GM18498 (cell line): Measurements from ENCODE around the gene MSH3.
"Not testable (repeated sequence)": the region's sequence is repeated elsewhere in the genome, so short reads cannot be mapped to it uniquely, and the experiment has no call there.

Experiments
- ATAC-seq: cut with Tn5 transposase; IDR thresholded peaks from one replicate; pipeline ENCODE4 v1.9.1; 2021; ENCODE audit warnings: mild to moderate bottlenecking, moderate library complexity; ENCODE audit not compliant: unreplicated experiment

The MSH3 gene

DNA sequence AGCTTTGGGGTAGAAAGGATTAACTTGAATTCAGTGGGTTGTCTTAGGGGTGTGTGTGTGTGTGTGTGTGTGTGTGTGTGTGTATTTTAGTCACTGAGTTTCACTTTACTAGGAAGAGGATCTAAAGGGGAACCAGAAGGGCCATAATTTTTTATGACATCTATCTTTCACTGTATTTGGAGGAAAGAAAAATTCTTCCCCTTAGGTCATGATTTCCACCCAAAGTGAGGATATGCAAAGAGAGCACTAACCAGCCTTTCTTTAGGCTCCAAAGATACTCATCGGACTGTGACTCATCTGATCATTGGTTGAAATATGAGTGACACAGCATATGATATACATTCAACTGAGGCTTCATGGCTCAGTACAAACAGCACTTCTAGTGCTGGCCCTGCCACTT, 230.5 kb downstream of the MSH3 start:
- ATAC-seq: no peak

DNA sequence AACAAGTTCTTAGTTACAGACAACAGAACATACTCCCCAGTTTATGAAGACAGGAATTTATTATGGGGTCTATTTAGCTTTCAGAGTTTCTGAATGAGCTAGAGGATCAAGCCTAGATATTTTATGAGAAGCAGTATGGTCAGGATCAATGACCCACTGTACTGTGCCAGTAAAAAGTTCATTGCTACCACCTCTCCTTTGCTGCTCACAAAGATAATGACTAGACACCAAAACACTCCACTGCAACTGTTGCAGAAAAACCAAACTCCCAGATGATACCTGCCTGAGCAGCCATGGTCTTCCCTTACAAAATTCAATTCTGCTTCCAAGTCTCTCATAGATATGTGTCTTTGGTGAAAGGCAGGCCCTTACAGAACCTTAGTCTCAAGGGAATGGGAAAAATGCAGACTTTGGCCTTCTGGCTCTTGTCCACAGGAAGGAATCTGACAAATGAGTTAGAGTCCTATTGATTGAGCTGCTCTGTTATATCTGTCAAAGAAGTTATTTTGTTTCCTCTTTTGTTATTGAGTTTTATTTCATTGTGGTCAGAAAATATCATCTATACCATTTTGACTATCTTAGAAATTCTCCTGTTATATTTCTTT, 231.0 kb downstream of the MSH3 start:
- no peak for ATAC-seq

- no peak for ATAC-seq
These were observed 239.6 kb downstream of the MSH3 start for GRCh38 chr5:80894083-80894482.

DNA sequence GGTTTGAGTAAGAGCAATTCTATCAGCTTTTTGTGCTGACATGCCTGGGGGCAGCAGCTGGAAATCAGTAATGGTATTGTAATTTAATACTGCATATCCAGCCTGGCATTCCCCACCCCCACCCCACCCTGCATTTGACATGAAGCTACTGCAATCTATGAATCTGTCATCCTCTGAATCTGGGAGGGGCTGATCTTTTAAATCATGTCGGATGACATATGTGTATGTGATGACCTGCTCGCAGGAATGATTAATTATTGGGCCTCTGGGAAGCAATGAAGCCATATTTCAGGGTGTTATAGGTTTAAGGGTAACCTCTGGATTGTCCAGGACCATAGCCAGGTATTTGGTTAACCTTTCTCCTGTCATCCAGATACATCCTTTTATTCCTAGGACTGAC, 241.1 kb downstream of the MSH3 start:
- no peak for ATAC-seq

- ATAC-seq: not testable (repeated sequence)
These were observed 248.2 kb downstream of the MSH3 start for GRCh38 chr5:80902624-80903023.

DNA sequence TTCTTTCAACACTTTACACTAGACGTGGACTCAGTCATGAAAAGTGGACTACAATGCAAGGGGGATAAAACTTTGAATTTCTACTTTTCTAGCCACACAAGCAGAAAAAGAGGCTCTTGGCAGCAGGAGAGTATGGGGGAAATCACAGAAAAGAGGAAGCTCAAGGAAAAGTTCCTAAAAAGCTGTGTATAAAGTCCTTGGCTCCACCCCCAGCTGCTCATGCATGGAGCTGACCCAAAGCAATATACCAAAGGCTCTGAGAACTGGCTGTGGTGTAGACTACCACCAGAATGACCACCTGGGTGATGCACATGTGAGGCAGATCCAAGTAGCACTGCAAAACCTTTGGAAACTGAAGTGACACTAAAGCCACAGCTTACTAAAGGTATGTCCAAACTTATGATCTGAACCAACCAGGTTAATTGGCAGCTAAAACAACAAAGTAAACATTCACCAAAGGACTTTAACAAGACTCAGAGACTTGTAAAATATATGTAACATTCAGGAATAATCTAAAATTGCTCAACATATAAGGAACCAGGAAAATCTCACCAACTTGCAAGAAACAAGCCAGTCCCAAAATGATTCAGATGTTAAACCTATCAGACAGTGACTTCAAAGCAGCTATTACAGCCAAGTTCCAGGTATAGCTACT, 250.2 kb downstream of the MSH3 start:
- ATAC-seq: no peak

GRCh38 chr5:80905405-80905804, 251.0 kb downstream of the MSH3 start:
- ATAC-seq: no peak

GRCh38 chr5:80912479-80912878, 258.0 kb downstream of the MSH3 start:
- no peak for ATAC-seq

DNA sequence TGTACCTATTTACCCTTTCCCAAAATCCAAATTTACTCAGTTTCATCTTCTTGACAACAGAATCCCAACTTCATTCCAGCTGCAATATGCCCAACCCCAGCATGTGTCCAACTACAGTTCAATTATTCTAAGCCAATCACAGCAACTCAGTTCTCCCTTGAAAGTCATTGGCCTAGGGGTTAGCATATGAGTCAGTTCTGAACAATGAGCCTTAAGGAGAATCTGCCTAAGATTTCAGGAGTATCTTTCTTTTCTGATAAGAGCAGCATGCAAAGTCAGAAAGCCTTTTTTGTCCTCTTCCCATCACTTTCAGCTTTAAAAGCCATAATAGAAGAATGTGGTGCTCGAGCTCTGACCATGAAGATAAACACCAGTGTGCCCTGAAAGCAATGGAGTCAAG, 261.3 kb downstream of the MSH3 start:
- no peak for ATAC-seq

GRCh38 chr5:80916676-80917075, 262.2 kb downstream of the MSH3 start:
- no peak for ATAC-seq

GRCh38 chr5:80917631-80918030, 263.2 kb downstream of the MSH3 start:
- ATAC-seq: no peak

DNA sequence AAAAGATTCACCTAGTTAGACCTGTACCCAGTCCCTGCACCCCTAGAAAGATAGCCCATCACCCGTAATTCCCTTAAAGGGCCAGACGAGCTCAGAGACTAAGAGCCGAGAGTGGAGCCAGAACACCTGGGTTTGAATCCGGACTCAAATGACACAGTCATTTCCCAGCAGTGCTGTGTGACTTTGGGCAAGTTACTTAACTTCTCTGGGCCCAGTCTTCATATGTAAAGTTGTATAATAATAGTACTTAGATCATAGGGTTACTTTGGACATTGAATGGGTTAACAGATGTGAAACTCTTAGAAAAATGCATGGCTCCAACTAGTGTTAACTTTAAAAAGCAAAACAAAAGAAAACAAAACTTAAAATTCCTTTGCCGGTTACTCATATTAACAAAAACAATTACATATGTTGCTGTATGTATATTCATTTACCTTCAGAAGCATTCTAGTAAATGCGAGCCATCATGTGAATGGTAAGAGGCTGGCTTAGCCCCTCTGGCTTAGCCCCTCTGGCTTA, 265.3 kb downstream of the MSH3 start:
- no peak for ATAC-seq

- ATAC-seq: no peak
These were observed 265.9 kb downstream of the MSH3 start for GRCh38 chr5:80920333-80920732.

DNA sequence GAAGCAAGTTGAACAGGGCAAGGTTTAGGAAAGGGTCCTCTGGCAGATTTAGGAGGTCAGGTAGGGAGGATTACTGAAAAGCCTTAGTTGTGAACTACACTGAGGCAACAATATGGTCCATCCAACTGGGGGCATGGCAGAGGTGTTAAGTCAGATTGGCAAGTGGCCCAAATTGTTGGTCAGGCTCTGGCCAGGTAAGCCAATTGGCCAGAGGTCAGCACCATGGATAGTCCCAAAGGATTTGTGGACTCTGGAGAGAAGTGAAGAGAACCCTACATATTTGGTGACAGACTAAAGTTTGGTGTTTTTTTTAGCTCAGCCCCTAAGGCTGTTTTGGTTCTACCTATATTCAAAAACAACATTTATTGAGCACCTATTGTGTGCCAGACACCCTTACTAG, 266.6 kb downstream of the MSH3 start:
- ATAC-seq: no peak

- no peak for ATAC-seq
These were observed 271.5 kb downstream of the MSH3 start for GRCh38 chr5:80925931-80926330.
